ENCODE data around the gene MORN3.
"Not testable (repeated sequence)": the region's sequence is repeated elsewhere in the genome, so short reads cannot be mapped to it uniquely, and the experiment has no call there.

The MORN3 gene

GRCh38 chr12:121669521-121669900 is at the start of gene MORN3:
TSS of gene MORN3 (minus strand) at chr12:121669654. CDS start at chr12:121669483, 171 bp downstream.
- DNase-seq (ENCODE audit: low spot score in 2 of 2): no peak
- H3K27me3 Mint-ChIP-seq: no peaks in the 10 kb centered on the region
- H3K27ac Mint-ChIP-seq (ENCODE audit: low read depth): peak within 1 kb of the TSS; percentile 100
- no peak within 1 kb of the TSS for H3K4me3 Mint-ChIP-seq
- peaks cover 52% of the 10 kb centered on the region for H3K4me1 Mint-ChIP-seq
- no peak for ATAC-seq (replicated peaks; ENCODE audit: extremely low read depth, poor library complexity, severe bottlenecking)
- H3K36me3 Mint-ChIP-seq (ENCODE audit: insufficient read depth): peaks cover 39% of the 10 kb centered on the region
- no peaks in the 10 kb centered on the region for H3K9me3 Mint-ChIP-seq

- Mint-ChIP-seq H3K4me1 (peaks cover 8% of the 10 kb centered on the region), H3K36me3 (ENCODE audit: insufficient read depth) (peaks cover 2% of the 10 kb centered on the region), H3K27me3 (no peaks in the 10 kb centered on the region), H3K9me3 (no peaks in the 10 kb centered on the region), H3K4me3 (no peak overlapping the region), H3K27ac (ENCODE audit: low read depth) (no peak overlapping the region)
- DNase-seq (ENCODE audit: low spot score in 2 of 2): no peak
- ATAC-seq (replicated peaks; ENCODE audit: extremely low read depth, poor library complexity, severe bottlenecking): no peak
Observed at GRCh38 chr12:121718653-121719239, 49.3 kb upstream of the MORN3 start.

- no peaks in the 10 kb centered on the region for H3K27me3 Mint-ChIP-seq
- H3K27ac Mint-ChIP-seq (ENCODE audit: low read depth): no peak overlapping the region
- ATAC-seq (replicated peaks; ENCODE audit: extremely low read depth, poor library complexity, severe bottlenecking) (no peak), DNase-seq (ENCODE audit: low spot score in 2 of 2) (no peak)
- peaks cover 5% of the 10 kb centered on the region for H3K36me3 Mint-ChIP-seq (ENCODE audit: insufficient read depth)
- peaks cover 19% of the 10 kb centered on the region for H3K4me1 Mint-ChIP-seq
- H3K9me3 Mint-ChIP-seq: no peaks in the 10 kb centered on the region
- H3K4me3 Mint-ChIP-seq: no peak overlapping the region
Observed at GRCh38 chr12:121717041-121717699, 47.7 kb upstream of the MORN3 start.

GRCh38 chr12:121715862-121716435 is 46.5 kb upstream of the MORN3 start:
- DNase-seq (ENCODE audit: low spot score in 2 of 2): no peak
- H3K36me3 Mint-ChIP-seq (ENCODE audit: insufficient read depth): peaks cover 6% of the 10 kb centered on the region
- ATAC-seq (replicated peaks; ENCODE audit: extremely low read depth, poor library complexity, severe bottlenecking): no peak
- no peak overlapping the region for H3K27ac Mint-ChIP-seq (ENCODE audit: low read depth)
- H3K4me1 Mint-ChIP-seq: peaks cover 25% of the 10 kb centered on the region
- H3K9me3 Mint-ChIP-seq: no peaks in the 10 kb centered on the region
- no peaks in the 10 kb centered on the region for H3K27me3 Mint-ChIP-seq
- H3K4me3 Mint-ChIP-seq: no peak overlapping the region

GRCh38 chr12:121715055-121715454 is 45.6 kb upstream of the MORN3 start:
- peaks cover 25% of the 10 kb centered on the region for H3K4me1 Mint-ChIP-seq
- H3K9me3 Mint-ChIP-seq; H3K27me3 Mint-ChIP-seq; H3K27ac Mint-ChIP-seq (ENCODE audit: low read depth); ATAC-seq (replicated peaks; ENCODE audit: extremely low read depth, poor library complexity, severe bottlenecking); DNase-seq (ENCODE audit: low spot score in 2 of 2); H3K4me3 Mint-ChIP-seq; H3K36me3 Mint-ChIP-seq (ENCODE audit: insufficient read depth): not testable (repeated sequence)

GRCh38 chr12:121713793-121714192 is 44.3 kb upstream of the MORN3 start:
- Mint-ChIP-seq H3K27ac (ENCODE audit: low read depth) (no peak overlapping the region), H3K36me3 (ENCODE audit: insufficient read depth) (peaks cover 8% of the 10 kb centered on the region), H3K9me3 (no peaks in the 10 kb centered on the region), H3K4me3 (peak overlapping the region; percentile 82), H3K27me3 (no peaks in the 10 kb centered on the region), H3K4me1 (peaks cover 25% of the 10 kb centered on the region)
- DNase-seq (ENCODE audit: low spot score in 2 of 2) (no peak), ATAC-seq (replicated peaks; ENCODE audit: extremely low read depth, poor library complexity, severe bottlenecking) (no peak)

GRCh38 chr12:121713257-121713777 is 43.9 kb upstream of the MORN3 start:
- H3K4me3 Mint-ChIP-seq: peak overlapping the region; percentile 82
- no peaks in the 10 kb centered on the region for H3K9me3 Mint-ChIP-seq
- DNase-seq (ENCODE audit: low spot score in 2 of 2): no peak
- peaks cover 25% of the 10 kb centered on the region for H3K4me1 Mint-ChIP-seq
- ATAC-seq (replicated peaks; ENCODE audit: extremely low read depth, poor library complexity, severe bottlenecking): no peak
- peaks cover 8% of the 10 kb centered on the region for H3K36me3 Mint-ChIP-seq (ENCODE audit: insufficient read depth)
- H3K27me3 Mint-ChIP-seq: no peaks in the 10 kb centered on the region
- H3K27ac Mint-ChIP-seq (ENCODE audit: low read depth): no peak overlapping the region

- DNase-seq (ENCODE audit: low spot score in 2 of 2) (peak; percentile 75 to 76), ATAC-seq (replicated peaks; ENCODE audit: extremely low read depth, poor library complexity, severe bottlenecking) (peak; percentile 87)
- H3K4me1 Mint-ChIP-seq: peaks cover 25% of the 10 kb centered on the region
- H3K36me3 Mint-ChIP-seq (ENCODE audit: insufficient read depth): peaks cover 8% of the 10 kb centered on the region
- peak within 1 kb of the TSS; percentile 82 for H3K4me3 Mint-ChIP-seq
- peak within 1 kb of the TSS; percentile 89 for H3K27ac Mint-ChIP-seq (ENCODE audit: low read depth)
- H3K27me3 Mint-ChIP-seq: no peaks in the 10 kb centered on the region
- no peaks in the 10 kb centered on the region for H3K9me3 Mint-ChIP-seq
Observed at GRCh38 chr12:121712461-121713256, 43.2 kb upstream of the MORN3 start, which contains the start of gene TMEM120B. TSS of gene TMEM120B (plus strand) at chr12:121712752. CDS start at chr12:121712896, 144 bp downstream.

GRCh38 chr12:121712190-121712460 is 42.7 kb upstream of the MORN3 start:
- peak overlapping the region; percentile 89 for H3K27ac Mint-ChIP-seq (ENCODE audit: low read depth)
- H3K36me3 Mint-ChIP-seq (ENCODE audit: insufficient read depth): peaks cover 8% of the 10 kb centered on the region
- peaks cover 25% of the 10 kb centered on the region for H3K4me1 Mint-ChIP-seq
- H3K4me3 Mint-ChIP-seq: peak overlapping the region; percentile 82
- H3K9me3 Mint-ChIP-seq: no peaks in the 10 kb centered on the region
- ATAC-seq (replicated peaks; ENCODE audit: extremely low read depth, poor library complexity, severe bottlenecking) (peak; percentile 59), DNase-seq (ENCODE audit: low spot score in 2 of 2) (no peak)
- H3K27me3 Mint-ChIP-seq: no peaks in the 10 kb centered on the region

GRCh38 chr12:121711361-121712189 is 42.1 kb upstream of the MORN3 start:
- peaks cover 25% of the 10 kb centered on the region for H3K4me1 Mint-ChIP-seq
- H3K4me3 Mint-ChIP-seq: peak overlapping the region; percentile 82
- no peak for DNase-seq (ENCODE audit: low spot score in 2 of 2)
- H3K27ac Mint-ChIP-seq (ENCODE audit: low read depth): peak overlapping the region; percentile 89
- H3K9me3 Mint-ChIP-seq: no peaks in the 10 kb centered on the region
- no peaks in the 10 kb centered on the region for H3K27me3 Mint-ChIP-seq
- ATAC-seq (replicated peaks; ENCODE audit: extremely low read depth, poor library complexity, severe bottlenecking): no peak
- H3K36me3 Mint-ChIP-seq (ENCODE audit: insufficient read depth): peaks cover 8% of the 10 kb centered on the region

GRCh38 chr12:121709478-121709961 is 40.1 kb upstream of the MORN3 start:
- no peaks in the 10 kb centered on the region for H3K9me3 Mint-ChIP-seq
- H3K4me1 Mint-ChIP-seq: peaks cover 21% of the 10 kb centered on the region
- DNase-seq (ENCODE audit: low spot score in 2 of 2) (no peak), ATAC-seq (replicated peaks; ENCODE audit: extremely low read depth, poor library complexity, severe bottlenecking) (no peak)
- H3K4me3 Mint-ChIP-seq: no peak overlapping the region
- peaks cover 5% of the 10 kb centered on the region for H3K36me3 Mint-ChIP-seq (ENCODE audit: insufficient read depth)
- H3K27ac Mint-ChIP-seq (ENCODE audit: low read depth): no peak overlapping the region
- H3K27me3 Mint-ChIP-seq: no peaks in the 10 kb centered on the region

- not testable (repeated sequence) for DNase-seq (ENCODE audit: low spot score in 2 of 2); ATAC-seq (replicated peaks; ENCODE audit: extremely low read depth, poor library complexity, severe bottlenecking); H3K27ac Mint-ChIP-seq (ENCODE audit: low read depth); H3K27me3 Mint-ChIP-seq; H3K9me3 Mint-ChIP-seq; H3K36me3 Mint-ChIP-seq (ENCODE audit: insufficient read depth); H3K4me3 Mint-ChIP-seq
- peaks cover 21% of the 10 kb centered on the region for H3K4me1 Mint-ChIP-seq
Observed at GRCh38 chr12:121709064-121709424, 39.6 kb upstream of the MORN3 start.
